ENCODE data around the gene GREM2.

Gene GREM2

DNA sequence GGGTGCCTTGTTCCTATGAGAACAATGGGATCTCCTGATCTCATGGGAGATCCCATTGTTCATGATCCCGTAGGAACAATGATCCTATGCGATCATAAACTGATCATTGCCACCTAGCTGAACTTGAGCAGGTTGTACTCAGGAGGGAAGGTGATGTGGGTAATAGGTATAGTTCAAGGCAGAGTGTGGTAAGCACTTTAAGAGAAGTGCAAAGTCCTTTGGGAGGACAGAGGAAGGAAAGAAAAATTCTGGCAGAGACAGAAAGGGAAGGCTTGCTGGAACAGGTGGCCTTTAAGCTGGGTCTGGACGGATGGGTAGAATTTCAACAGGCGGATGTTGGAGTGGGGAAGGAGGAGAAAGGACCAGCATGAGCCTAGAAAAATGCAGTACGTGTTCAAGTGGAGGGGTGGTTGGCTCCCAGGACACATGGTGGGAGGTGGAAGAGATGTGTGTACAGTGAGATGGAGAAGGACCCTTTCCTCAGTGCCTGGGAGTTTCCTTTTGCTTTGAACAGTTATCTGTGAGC lies 22.3 kb downstream of the GREM2 start:
- TF ChIP-seq, protein P1, sequence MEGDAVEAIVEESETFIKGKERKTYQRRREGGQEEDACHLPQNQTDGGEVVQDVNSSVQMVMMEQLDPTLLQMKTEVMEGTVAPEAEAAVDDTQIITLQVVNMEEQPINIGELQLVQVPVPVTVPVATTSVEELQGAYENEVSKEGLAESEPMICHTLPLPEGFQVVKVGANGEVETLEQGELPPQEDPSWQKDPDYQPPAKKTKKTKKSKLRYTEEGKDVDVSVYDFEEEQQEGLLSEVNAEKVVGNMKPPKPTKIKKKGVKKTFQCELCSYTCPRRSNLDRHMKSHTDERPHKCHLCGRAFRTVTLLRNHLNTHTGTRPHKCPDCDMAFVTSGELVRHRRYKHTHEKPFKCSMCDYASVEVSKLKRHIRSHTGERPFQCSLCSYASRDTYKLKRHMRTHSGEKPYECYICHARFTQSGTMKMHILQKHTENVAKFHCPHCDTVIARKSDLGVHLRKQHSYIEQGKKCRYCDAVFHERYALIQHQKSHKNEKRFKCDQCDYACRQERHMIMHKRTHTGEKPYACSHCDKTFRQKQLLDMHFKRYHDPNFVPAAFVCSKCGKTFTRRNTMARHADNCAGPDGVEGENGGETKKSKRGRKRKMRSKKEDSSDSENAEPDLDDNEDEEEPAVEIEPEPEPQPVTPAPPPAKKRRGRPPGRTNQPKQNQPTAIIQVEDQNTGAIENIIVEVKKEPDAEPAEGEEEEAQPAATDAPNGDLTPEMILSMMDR (IDR thresholded peaks at IDR 0.05; ENCODE audit: insufficient read depth, low read depth, low read length, missing control alignments), result no peak
- no peak for DNase-seq (ENCODE audit: low read depth)
- H3K4me3 ChIP-seq (ENCODE audit: low read depth, low read length), result no peak overlapping the region

DNA sequence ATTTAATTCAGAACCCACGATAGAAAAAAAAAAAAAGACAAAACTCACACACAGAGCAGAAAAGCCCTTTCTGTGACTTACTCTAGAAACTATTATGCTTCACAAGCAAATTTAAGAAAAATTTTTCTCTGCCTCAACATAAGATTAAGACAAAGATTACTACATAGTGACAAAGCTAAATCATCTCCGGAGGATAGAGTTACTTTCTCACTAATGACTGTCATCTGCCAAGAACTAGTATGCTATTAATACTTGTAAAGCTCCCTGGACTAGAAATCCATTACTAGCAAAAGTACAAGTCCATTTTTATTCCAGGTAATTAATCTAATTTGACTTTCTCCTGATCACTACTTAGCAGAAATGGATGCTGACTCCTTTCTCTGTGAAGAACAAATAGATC lies 25.9 kb downstream of the GREM2 start:
- H3K4me3 ChIP-seq (ENCODE audit: low read depth, low read length), result no peak overlapping the region
- TF ChIP-seq, protein P1 (IDR thresholded peaks at IDR 0.05; ENCODE audit: insufficient read depth, low read depth, low read length, missing control alignments), result no peak
- no peak for DNase-seq (ENCODE audit: low read depth)

DNA sequence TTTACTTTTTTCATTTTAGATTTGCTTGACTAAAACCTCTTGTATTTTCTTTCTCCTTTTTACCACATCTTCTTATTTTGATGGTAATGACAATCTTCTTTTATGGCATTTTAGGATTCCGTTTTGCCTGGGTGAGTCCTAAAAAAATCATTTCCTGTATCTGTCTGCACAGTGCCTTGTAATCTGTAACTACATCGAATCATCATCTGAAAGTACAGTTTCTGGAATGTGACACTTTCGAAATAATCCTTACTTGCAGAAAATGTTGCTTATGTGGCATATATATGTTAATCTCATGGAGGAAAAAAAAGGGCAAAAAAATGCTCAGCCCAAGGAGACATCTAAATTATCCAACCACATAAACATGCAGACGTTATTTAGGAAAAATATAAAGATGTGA lies 29.0 kb downstream of the GREM2 start:
- no peak for DNase-seq (ENCODE audit: low read depth)
- TF ChIP-seq, protein P1 (IDR thresholded peaks at IDR 0.05; ENCODE audit: insufficient read depth, low read depth, low read length, missing control alignments), result no peak
- no peak overlapping the region for H3K4me3 ChIP-seq (ENCODE audit: low read depth, low read length)

DNA sequence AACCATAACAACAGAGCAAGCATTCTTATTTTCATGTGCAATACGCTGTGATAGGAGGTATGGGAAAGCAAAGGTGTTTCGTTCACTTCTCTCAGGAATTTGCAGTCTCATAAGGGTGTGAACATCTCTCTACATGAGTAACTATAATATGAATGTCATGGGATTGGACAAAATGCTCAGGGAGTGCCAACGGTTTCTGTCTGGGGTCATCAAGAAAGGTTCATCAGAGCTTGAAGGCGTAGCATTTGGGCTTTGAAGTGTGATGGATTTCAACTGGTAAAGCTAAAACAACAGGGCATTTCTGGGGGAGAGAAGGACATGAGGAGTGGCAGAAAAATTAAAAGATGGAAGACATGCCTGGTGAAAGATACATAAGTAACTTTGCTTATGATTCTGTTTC lies 32.4 kb downstream of the GREM2 start:
- no peak for DNase-seq (ENCODE audit: low read depth)
- no peak overlapping the region for H3K4me3 ChIP-seq (ENCODE audit: low read depth, low read length)
- TF ChIP-seq, protein P1 (IDR thresholded peaks at IDR 0.05; ENCODE audit: insufficient read depth, low read depth, low read length, missing control alignments), result no peak

DNA sequence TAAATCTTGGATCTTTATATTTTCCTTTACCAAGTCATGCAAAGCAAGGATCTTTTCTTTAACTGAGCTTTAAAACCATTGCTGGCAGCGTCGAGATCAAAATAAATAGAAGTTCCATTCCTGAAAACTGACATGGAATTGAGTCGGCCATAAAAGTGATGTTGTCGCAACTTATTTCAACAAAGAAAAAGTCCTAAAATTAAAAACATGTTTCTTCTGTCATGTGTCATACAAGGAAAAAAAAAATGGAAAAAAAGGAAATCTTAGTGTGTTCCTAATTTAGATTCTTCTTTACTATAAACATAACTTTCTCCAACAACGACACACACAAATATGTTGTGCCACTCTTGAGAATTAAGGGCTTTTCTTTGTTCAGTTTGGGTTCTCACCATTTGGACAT lies 34.9 kb downstream of the GREM2 start:
- H3K4me3 ChIP-seq (ENCODE audit: low read depth, low read length), result no peak overlapping the region
- TF ChIP-seq, protein P1 (IDR thresholded peaks at IDR 0.05; ENCODE audit: insufficient read depth, low read depth, low read length, missing control alignments), result no peak
- no peak for DNase-seq (ENCODE audit: low read depth)

DNA sequence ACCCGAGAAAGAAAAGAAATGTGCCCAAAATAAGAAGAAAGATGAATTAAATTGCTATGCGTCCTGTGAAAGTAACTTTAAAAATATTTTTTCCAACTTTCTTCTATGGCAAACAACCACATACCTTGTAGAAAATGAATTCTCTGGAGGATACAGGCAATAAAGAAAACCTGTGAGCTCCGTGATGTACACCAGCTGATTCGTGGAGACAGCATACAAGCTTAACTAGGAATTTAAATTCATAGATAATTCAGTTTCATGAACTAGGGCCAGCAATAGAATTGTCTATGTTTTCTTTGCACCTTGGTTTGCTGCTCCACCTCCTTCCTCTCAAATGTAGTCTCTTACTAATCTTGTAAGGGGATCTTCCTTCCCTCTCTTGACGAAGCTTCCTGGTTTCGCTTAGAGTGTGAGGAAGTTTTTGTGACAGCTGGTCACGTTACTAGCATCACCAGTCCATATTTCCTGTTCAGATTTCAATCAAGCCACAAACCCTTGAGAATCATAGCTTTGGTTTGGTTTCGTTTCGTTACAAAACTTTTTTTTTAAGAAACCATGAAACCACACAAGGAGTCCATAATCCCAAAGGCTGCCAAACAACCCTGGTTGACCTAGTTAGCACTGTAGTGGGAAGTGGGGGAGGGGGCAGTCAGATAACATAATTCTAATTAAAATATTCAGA lies 35.8 kb downstream of the GREM2 start:
- DNase-seq (ENCODE audit: low read depth), result peak; percentile 39
- H3K4me3 ChIP-seq (ENCODE audit: low read depth, low read length), result no peak overlapping the region
- TF ChIP-seq, protein P1 (IDR thresholded peaks at IDR 0.05; ENCODE audit: insufficient read depth, low read depth, low read length, missing control alignments), result no peak

DNA sequence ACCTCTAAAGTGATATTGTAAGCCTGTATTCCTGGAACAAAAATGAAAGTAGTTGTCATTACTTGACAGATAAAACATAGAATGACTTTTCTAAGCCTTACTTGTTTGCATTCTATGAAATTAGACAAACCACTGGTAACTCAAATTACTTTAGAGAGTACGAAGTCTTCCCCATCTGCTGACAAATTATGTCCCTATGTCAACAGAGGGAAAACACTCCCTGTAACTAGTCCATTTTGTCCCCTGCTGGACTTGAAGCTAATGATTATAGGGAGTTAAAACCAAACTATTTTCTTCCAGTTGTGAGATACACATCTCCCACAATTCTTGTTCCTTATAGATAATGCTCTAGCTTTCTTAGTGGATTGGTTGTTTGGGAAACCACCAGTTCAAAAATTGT lies 39.6 kb downstream of the GREM2 start:
- TF ChIP-seq, protein P1 (IDR thresholded peaks at IDR 0.05; ENCODE audit: insufficient read depth, low read depth, low read length, missing control alignments), result no peak
- H3K4me3 ChIP-seq (ENCODE audit: low read depth, low read length), result no peak overlapping the region
- DNase-seq (ENCODE audit: low read depth), result no peak

Data from GM12865 (cell line).